C1 segment of cervical spinal cord (tissue), 14 donors: ENCODE results near the gene NEDD4L.

ENCODE experiments used
- DNase-seq, 14 donors: peaks; one replicate each; lab custom pipeline; 2025; lab: John Stamatoyannopoulos, UW

The NEDD4L gene

GRCh38 chr18:58180172-58180571, 136.1 kb downstream of the NEDD4L start:
- no peak for DNase-seq

GRCh38 chr18:58180738-58181353, 136.8 kb downstream of the NEDD4L start:
- DNase-seq, result peak in 4 of 14 donors; percentile 5 to 37 (median 22)

- no peak for DNase-seq
Observed at GRCh38 chr18:58181988-58182387, 138.0 kb downstream of the NEDD4L start.

- DNase-seq, result no peak
Observed at GRCh38 chr18:58183226-58183625, 139.2 kb downstream of the NEDD4L start.

- peak in 1 of 14 donors; percentile 81 for DNase-seq
Observed at GRCh38 chr18:58186258-58186948, 142.4 kb downstream of the NEDD4L start.

GRCh38 chr18:58187674-58188073, 143.6 kb downstream of the NEDD4L start:
- DNase-seq, result no peak

GRCh38 chr18:58188996-58189395, 145.0 kb downstream of the NEDD4L start:
- DNase-seq, result no peak

GRCh38 chr18:58190842-58191530, 147.0 kb downstream of the NEDD4L start:
- no peak for DNase-seq

- DNase-seq, result no peak
Observed at GRCh38 chr18:58191626-58192025, 147.6 kb downstream of the NEDD4L start.

- no peak for DNase-seq
Observed at GRCh38 chr18:58192519-58192918, 148.5 kb downstream of the NEDD4L start.

GRCh38 chr18:58194028-58194427, 150.0 kb downstream of the NEDD4L start:
- no peak for DNase-seq

- DNase-seq, result peak in 3 of 14 donors; percentile 6 to 87 (median 37)
Observed at GRCh38 chr18:58195278-58195765, 151.3 kb downstream of the NEDD4L start.

- DNase-seq, result peak in 1 of 14 donors; percentile 39
Observed at GRCh38 chr18:58196164-58196563, 152.1 kb downstream of the NEDD4L start.

GRCh38 chr18:58196881-58197872, 153.2 kb downstream of the NEDD4L start:
- DNase-seq, result peak in 1 of 14 donors; percentile 52

- no peak for DNase-seq
Observed at GRCh38 chr18:58201268-58201667, 157.2 kb downstream of the NEDD4L start.

- peak in 1 of 14 donors; percentile 34 for DNase-seq
Observed at GRCh38 chr18:58201733-58202730, 158.0 kb downstream of the NEDD4L start.

- peak in 1 of 14 donors; percentile 41 for DNase-seq
Observed at GRCh38 chr18:58204776-58205442, 160.9 kb downstream of the NEDD4L start.

- DNase-seq, result peak in 1 of 14 donors; percentile 45
Observed at GRCh38 chr18:58205443-58206160, 161.6 kb downstream of the NEDD4L start.
